ENCODE measurements around the gene ILRUN.

The ILRUN gene

GRCh38 chr6:34696189-34696738, 303 bp downstream of the ILRUN start:
- peak overlapping the region; percentile 94 for H3K4me3 ChIP-seq
- H3K27ac ChIP-seq, result peak overlapping the region; percentile 93 to 98
- peak; percentile 87 for DNase-seq (ENCODE audit: low spot score)
- TF ChIP-seq, protein P1, sequence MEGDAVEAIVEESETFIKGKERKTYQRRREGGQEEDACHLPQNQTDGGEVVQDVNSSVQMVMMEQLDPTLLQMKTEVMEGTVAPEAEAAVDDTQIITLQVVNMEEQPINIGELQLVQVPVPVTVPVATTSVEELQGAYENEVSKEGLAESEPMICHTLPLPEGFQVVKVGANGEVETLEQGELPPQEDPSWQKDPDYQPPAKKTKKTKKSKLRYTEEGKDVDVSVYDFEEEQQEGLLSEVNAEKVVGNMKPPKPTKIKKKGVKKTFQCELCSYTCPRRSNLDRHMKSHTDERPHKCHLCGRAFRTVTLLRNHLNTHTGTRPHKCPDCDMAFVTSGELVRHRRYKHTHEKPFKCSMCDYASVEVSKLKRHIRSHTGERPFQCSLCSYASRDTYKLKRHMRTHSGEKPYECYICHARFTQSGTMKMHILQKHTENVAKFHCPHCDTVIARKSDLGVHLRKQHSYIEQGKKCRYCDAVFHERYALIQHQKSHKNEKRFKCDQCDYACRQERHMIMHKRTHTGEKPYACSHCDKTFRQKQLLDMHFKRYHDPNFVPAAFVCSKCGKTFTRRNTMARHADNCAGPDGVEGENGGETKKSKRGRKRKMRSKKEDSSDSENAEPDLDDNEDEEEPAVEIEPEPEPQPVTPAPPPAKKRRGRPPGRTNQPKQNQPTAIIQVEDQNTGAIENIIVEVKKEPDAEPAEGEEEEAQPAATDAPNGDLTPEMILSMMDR (IDR thresholded peaks at IDR 0.05), result no peak

DNA sequence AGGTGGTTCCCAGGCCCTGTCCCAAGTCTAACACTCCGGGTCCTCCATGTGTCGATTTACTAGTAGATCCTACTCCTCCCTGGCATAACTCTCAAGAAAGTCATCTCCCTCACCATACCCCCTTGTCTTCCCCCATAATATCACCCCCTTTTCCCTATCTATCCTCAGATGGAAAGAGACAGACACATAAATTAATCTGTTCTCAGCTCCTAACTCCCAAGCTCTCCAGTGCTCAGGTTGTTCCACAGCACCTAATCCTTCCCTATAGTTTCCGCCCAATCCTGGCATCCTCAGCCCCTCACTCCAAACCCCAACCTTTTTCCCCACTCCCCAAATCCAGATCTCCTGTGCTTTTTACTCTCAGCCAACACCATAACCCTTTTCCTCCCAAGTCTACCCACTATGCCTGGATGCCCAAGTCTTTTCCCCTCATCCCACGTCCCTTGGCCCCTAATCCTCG, 808 bp downstream of the ILRUN start:
- Histone ChIP-seq H3K27ac (peak overlapping the region; percentile 93 to 98), H3K4me3 (peak overlapping the region; percentile 94)
- TF ChIP-seq, protein P1 (IDR thresholded peaks at IDR 0.05), result no peak
- no peak for DNase-seq (ENCODE audit: low spot score)

DNA sequence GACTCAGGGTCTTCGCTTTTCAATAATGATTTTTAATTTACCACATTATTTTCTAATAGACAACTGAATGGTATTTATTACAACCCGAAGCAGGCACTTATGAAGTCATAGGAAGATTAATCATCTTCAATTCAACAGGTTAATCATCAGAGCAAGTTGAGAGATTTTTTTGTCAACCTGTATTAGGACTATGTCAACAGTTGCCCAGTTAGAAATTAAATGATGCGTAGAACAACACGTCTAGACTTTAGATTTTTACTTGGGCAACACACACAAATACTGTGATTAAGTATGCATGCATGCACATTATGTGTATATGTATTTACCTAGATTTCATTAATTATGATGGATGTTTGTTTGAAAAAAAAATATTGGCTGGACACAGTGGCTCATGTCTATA, 4.3 kb downstream of the ILRUN start:
- TF ChIP-seq, protein P1 (IDR thresholded peaks at IDR 0.05), result no peak
- DNase-seq (ENCODE audit: low spot score), result no peak
- Histone ChIP-seq H3K27ac (no peak overlapping the region), H3K4me3 (no peak overlapping the region)

DNA sequence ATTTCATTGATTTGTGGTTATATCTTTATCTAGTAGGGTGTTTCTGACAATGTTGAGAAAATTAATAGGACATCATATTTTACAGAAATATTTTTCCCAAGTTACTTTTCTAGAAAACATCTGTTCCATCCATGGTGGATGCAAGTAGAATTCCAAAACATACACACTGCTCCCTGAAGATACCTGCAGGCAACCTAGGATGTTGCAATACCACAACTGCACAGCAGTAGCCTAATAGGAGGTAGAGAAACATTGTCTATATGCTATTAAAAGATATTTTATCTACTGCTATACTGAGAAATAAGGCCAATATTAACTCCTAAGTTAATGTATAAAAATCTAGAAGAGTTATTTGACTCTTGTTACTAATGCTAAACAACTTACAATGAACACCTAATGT, 6.8 kb downstream of the ILRUN start:
- Histone ChIP-seq H3K27ac (no peak overlapping the region), H3K4me3 (no peak overlapping the region)
- TF ChIP-seq, protein P1 (IDR thresholded peaks at IDR 0.05), result no peak
- DNase-seq (ENCODE audit: low spot score), result no peak

DNA sequence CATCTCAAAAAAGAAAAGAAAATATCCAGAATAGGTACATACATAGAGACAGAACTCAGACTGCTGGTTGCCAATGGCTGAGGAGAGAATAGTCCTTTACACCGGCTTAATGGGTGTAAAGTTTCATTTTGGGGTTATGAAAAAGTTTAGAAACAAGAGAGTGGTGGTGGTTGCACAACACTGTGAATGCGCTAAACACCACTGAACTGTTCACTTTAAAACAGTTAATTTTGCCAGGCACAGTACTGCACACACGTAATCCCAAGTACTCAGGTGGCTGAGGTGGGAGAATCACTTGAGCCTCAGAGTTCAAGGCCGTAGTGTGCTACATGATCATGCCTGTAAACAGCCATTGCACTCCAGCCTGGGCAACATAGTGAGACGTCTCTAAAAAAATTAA, 7.6 kb downstream of the ILRUN start:
- no peak for DNase-seq (ENCODE audit: low spot score)
- TF ChIP-seq, protein P1 (IDR thresholded peaks at IDR 0.05), result no peak
- H3K4me3 ChIP-seq, result no peak overlapping the region
- H3K27ac ChIP-seq, result no peak overlapping the region

GRCh38 chr6:34684919-34685318, 11.6 kb downstream of the ILRUN start:
- H3K4me3 ChIP-seq, result no peak overlapping the region
- DNase-seq (ENCODE audit: low spot score), result no peak
- no peak overlapping the region for H3K27ac ChIP-seq
- TF ChIP-seq, protein P1 (IDR thresholded peaks at IDR 0.05), result no peak

- Histone ChIP-seq H3K27ac (no peak overlapping the region), H3K4me3 (no peak overlapping the region)
- no peak for DNase-seq (ENCODE audit: low spot score)
- TF ChIP-seq, protein P1 (IDR thresholded peaks at IDR 0.05), result no peak
Measured at GRCh38 chr6:34684364-34684763, 12.2 kb downstream of the ILRUN start.
